ENCODE measurements around the gene RRAD. TPM values are rescaled to one million over a fixed set of nuclear protein-coding genes. Genes with fewer than 3 reads are reported as not detected.
"Not testable (repeated sequence)": the region's sequence is repeated elsewhere in the genome, so short reads cannot be mapped to it uniquely, and the experiment has no call there.

Gene RRAD
- total RNA-seq, 2 donors from 2014 or later: 8.2 to 11.6 TPM

DNA sequence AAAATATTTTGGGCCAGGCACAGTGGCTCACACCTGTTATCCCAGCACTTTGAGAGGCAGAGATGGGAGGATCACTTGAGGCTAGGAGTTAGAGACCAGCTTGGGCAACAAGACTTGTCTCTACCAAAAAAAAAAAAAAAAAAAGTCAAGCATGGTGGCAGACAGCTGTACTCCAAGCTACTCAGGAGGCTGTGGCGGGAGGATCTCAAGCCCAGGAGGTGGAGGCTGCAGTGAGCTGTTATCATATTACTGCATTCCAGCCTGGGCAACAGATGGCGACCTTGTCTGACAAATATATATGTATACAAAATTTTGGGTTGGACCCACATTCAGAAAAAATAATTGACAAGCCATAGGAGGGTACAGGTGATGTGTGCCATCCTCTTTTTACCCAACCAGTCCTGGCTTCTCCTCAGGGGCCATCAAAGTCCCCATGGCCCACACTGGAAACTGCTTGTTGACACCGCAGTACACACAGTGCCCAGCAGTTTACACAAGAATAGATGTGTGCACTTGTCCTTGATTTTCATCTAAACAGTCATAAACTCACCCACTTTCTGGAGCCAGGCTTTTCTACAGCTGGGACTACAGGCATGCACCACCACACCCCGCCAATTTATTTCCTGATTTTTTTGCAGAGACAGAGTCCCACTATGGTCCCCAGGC is 11.7 kb upstream of the RRAD start:
- no peak for DNase-seq (ENCODE audit: low spot score)
- intact Hi-C loops (cut with DNase I): no loop called here

DNA sequence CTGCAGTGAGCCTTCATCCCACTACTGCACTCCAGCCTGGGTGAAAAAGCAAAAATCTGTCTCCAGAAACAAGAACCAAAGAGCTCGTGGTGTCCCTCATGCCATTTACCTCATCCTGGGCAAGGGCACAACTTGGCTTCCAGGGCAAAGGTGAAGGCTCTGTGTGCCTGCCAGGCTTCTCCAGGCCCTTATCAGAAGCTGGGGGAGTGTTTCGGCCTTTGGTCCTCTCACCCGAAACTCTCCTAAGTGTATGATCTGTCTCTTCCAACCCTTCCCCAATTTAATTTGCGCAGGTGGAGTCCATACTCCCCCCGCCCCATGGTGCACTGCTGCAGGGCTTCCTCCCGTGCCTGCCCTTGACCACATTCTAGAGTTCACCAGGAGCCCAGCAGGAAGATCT is 11.1 kb upstream of the RRAD start:
- no peak for DNase-seq (ENCODE audit: low spot score)
- intact Hi-C loops (cut with DNase I): no loop called here

DNA sequence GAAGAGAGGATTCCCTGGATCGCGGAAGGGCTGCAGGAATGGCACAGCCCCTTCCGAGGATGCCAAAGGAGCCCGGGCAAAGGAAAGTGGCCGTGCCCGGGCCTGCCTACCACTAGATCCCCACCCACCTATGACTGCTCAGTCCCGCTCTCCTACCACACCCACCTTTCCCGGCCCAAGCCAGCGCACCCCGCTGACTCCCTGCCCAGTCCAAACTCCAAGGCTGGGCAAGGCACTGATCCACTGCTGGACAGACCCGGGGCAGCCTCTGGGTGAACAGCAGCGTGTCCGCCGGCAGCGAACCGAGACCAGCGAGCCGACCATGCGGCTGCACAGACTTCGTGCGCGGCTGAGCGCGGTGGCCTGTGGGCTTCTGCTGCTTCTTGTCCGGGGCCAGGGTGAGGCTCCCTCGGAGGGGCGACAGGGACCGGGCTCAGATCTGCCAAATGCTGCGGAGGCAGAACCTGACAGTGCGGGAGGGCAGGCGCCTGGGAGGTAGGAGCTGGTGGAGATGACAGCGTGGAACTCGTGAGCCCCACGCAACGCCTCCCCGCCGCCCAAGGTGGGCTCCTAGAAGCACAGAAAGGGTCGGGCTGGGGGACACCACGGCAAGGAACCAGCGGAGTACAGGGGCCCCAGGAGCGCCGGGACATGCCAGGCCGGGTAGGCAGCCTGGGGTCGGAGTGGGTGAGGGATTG is 10.1 kb upstream of the RRAD start, which contains the start of gene CES2:
CES2 (plus strand) TSS at position 203 of the 698 bp plus-strand sequence; CDS start at position 323, 120 bp downstream.
- intact Hi-C loops (cut with DNase I): no loop called here
- no peak for DNase-seq (ENCODE audit: low spot score)

DNA sequence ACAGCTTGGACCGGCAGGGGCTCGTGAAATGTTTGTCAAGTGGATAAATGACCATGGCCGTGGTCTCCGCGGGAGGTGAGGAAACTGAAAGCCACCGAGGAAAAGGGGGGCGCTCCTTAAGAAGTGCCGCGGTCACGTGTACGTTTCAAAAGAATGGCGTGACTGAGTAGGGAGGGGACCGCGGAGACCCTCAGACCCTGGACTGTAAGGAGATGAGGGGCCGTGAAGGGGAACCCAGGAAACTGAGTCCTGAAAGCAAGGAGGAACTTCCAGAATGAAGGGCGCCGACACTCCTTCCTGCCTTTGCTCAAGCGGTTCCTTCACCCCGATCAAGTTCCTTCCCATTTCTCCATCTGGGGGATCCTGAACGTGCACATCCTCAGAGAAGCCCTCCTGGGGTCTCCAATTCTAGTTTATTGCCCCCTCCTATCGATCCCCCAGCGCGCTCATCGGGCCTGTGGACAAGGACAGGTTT is 9.5 kb upstream of the RRAD start:
- intact Hi-C loops (cut with DNase I): loop anchor here in 1 of 2 donors (5.0 kb wide), 1 partner anchor 38 kb away; no protein-coding TSS in a partner anchor
- not testable (repeated sequence) for DNase-seq (ENCODE audit: low spot score)

DNA sequence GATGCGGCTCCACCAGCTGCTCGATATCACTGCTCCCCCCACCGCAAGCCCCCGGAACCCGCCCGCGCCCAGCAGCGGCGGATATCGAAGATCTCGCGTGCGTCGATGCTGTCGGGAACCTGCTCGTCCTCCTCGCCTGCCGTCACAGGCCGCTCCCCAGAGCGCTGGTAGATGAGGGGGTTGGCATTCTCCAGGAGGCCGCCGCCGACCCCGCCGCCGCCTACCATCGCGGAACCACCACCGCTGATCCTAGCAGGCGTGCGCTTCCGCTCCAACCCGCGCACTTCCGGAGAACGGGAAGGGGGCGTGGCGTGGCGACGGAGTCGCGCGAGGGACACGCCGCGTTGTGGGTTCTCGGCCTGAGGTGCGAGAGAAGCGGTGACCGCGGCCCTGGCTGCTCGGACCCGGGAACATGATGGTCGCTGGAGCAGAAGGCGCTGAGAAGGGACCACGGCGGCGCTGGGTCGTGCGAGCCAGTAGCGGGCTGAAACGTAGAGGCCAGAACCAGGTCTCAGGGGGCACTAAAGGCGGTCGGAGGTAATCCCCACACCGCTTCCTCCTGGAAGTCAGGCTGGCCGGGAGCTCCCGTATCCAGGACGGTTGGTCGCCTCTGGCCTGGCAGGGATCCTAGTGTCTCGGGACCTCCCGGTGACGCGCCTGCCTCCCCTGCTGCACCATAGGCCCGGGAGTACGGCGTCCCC is 9.0 kb upstream of the RRAD start, which contains the start of gene CIAO2B:
CIAO2B (minus strand) TSS at position 265 of the 701 bp plus-strand sequence; CDS start at position 227, 38 bp downstream.
- peak; percentile 97 for DNase-seq (ENCODE audit: low spot score)
- intact Hi-C loops (cut with DNase I): loop anchor here in 1 of 2 donors (5.0 kb wide), 1 partner anchor 37 kb away; no protein-coding TSS in a partner anchor

DNA sequence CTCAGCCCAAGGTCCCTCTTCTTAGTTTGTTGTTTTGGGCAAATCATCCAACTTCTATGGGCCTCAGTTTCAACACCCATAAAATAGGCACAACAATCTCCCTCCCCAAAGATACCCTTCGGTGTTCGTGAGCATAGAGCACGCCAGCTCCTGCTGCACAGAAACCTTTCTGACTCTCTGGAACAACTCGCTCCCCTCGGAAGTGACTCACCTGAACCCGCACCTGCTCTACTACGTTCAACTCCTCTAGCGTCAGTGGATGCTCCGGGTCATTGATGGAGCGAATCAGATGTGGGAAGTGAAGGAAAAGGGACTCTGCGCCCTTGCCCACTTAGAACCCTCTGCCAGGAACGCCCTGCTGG is 8.4 kb upstream of the RRAD start:
- intact Hi-C loops (cut with DNase I): loop anchor here in 1 of 2 donors (5.0 kb wide), 1 partner anchor 36 kb away; no protein-coding TSS in a partner anchor
- no peak for DNase-seq (ENCODE audit: low spot score)

DNA sequence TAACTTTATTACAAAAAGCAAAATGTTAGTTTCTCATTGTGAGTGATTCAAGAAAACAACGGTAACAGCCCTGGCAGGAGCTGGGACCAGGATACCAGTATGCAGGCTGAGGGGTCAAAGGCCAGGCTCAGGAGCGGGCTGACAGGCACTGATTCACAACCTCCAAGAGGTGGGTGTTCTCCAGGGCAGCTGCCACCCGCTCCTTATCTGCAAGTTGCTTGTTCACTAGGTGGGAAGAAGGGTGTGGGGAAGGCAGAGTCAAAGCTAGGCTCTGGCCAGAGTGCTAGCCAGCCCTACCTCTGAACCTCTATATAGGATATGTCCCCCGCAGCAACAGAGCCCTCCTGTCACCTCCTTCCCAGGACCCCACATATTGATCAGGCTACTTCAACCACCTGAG is 6.7 kb upstream of the RRAD start:
- no peak for DNase-seq (ENCODE audit: low spot score)
- intact Hi-C loops (cut with DNase I): loop anchor here in 1 of 2 donors (5.0 kb wide), 1 partner anchor 35 kb away; no protein-coding TSS in a partner anchor

DNA sequence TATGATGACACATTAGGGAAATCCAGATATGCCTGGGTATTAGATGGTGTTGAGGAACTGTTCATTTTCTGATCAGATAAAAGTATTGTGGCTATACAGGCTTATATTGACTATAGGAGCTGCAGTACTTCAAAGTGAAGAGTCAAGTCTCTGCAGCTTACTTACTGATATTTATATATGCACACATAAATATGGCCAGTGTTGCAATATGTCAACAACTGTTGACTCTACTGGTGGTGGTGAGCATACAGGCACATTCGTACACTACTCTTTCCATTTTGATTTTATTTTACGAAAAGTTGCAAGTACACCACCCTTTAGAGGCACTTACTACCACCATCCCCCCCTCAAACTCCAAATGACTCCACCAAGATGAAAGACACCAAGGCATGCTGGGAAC is 6.3 kb upstream of the RRAD start:
- intact Hi-C loops (cut with DNase I): loop anchor here in 1 of 2 donors (5.0 kb wide), 1 partner anchor 34 kb away; no protein-coding TSS in a partner anchor
- DNase-seq (ENCODE audit: low spot score): no peak

DNA sequence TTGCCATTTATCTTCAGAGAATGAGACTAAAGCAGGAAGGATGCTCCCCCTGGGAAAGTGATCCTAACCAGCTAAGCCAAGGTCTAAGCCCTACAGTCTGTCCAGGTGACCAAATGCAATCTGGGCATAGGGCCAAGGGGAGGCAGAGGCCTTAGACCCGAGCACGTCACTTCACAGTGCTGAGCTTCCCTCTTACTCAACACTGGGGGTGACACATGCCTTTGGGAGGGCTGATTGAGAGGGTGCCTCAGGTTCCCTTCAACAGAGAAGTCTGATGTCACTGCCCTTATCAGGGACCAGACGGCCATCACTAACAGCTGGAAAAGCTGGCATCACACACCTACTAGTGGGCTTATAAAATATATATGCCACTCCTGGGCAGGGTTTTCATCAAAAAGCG is 4.9 kb upstream of the RRAD start:
- intact Hi-C loops (cut with DNase I): loop anchor here in 1 of 2 donors (5.0 kb wide), 1 partner anchor 33 kb away; no protein-coding TSS in a partner anchor
- no peak for DNase-seq (ENCODE audit: low spot score)

DNA sequence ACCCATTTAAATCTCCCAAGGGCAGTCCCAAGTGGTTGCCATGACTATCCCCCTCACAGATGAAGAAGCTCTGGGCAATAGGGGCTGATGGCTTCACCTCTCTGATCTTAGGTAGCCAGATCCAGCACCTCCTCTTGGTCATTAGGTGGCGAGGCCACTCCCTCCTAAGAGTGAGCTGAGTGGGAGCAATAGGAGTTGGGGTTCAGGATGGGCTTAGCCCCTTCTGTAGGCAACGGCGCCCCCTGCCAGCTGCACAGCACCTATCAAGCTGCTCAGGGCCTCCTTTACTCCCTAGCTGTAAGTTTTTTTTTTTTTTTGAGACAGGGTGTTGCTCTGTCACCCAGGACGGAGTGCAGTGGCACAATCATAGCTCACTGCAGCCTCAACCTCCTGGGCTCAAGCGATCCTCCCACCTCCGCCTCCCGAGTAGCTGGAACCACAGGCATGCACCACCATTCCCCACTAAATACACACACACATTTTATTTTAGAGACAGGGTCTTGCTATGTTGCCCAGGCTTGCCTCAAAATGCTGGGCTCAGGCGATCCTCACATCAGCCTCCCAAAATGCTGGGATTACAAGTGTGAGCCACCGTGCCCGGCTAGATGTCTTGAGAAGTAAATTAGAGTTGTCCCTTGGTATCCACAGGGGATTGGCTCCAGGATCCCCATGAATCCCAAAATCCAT is 3.5 kb upstream of the RRAD start:
- DNase-seq (ENCODE audit: low spot score): no peak
- intact Hi-C loops (cut with DNase I): loop anchor here in 1 of 2 donors (5.0 kb wide), 1 partner anchor 37 kb away; no protein-coding TSS in a partner anchor

DNA sequence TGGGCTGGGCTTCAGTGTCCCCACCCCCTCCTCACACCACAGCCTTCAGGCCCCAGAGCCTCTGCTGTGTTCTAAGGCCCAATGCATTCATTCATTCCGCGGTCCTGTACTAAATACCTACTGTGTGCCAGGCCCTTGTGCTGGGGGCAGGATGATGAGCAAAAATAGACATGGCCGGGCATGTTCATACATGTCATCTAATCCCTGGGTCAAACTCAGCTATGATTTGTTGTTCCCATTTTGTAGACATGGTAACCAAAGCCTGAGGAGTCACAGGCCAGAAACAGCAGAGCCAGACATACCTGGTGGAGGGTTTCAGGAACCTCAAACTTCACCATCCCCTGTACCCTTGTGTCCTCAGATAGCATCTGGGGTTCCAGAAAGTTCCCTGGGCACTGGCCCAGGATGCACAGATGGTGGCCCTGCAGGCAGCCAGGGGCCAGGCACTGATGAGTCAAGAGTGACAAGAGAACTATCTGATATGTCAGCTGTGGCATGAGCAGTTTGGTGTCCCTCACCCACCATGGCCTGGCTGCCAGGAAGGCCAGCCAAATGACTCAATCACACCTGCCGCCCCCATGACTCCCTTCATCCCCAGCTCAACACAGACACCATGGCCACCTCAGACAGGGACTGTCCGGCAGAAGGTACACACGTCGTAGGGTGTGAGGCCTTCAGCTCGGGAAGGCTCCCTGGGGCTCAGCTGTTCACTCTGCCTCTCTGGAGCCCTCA is 2.7 kb upstream of the RRAD start:
- intact Hi-C loops (cut with DNase I): loop anchor here in 1 of 2 donors (5.0 kb wide), 1 partner anchor 36 kb away; no protein-coding TSS in a partner anchor
- DNase-seq (ENCODE audit: low spot score): no peak

DNA sequence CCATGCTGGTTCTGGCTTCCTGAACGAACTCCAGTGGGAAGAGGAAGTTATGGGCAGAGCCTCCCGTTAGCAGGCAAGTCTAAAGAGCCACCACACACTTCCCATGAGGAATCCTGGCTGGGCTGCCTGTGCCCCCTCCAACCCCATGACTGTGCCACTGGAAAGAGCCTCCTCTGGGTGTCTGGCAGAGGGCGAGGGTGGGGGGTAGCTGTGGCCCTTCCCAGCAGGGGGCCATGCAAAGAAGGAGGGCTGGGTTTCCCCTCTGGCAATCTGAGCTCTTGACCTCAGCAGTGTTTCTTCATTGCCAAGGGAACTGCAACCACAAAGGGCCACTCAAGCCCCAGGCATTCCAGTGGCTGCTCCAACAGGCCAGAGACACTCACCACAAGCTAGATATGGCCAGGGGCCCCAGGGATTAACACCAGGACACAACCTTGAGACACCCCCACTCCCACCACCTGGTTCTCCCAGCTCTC is 1.7 kb upstream of the RRAD start:
- intact Hi-C loops (cut with DNase I): loop anchor here in 1 of 2 donors (5.0 kb wide), 1 partner anchor 35 kb away; no protein-coding TSS in a partner anchor
- no peak for DNase-seq (ENCODE audit: low spot score)

DNA sequence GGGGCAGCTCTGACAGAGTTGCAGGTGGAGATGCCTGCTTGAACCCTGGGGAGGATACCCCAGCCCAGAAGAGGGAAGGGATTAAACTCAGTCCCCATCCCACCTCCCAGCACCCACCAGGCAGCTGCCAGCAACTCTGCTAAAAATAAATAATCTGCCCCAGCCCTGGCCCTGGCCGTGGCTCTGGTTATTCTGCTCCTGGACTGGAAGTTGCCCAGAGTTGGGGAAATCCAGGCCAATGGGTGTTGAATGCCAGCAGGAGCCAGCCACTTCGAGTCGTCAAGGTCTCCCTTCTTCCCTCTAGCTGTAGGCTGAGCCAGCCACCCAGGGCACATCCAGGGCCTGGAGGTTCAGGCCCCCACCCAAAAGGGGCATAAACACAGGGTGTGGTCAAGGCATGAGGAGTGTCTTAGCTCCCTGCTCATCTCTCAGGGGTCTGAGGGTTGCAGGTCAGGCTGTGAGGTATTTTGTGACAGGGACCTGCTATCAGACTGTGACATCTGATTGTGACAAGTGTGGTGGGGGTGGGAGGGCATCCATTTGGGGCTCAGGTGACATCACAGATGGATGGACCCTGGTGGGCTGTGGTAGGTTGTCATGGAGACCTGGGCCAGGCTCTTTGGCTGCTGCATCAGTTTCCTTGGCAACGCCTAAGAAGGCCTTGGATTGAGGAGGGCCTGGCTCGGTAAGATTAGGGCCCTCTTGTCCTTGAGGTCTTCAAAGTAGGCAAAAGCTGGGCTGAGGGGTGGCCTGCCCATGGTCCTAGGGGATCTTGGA is 1.0 kb upstream of the RRAD start:
- intact Hi-C loops (cut with DNase I): loop anchor here in 1 of 2 donors (5.0 kb wide), 1 partner anchor 34 kb away; no protein-coding TSS in a partner anchor
- no peak for DNase-seq (ENCODE audit: low spot score)

DNA sequence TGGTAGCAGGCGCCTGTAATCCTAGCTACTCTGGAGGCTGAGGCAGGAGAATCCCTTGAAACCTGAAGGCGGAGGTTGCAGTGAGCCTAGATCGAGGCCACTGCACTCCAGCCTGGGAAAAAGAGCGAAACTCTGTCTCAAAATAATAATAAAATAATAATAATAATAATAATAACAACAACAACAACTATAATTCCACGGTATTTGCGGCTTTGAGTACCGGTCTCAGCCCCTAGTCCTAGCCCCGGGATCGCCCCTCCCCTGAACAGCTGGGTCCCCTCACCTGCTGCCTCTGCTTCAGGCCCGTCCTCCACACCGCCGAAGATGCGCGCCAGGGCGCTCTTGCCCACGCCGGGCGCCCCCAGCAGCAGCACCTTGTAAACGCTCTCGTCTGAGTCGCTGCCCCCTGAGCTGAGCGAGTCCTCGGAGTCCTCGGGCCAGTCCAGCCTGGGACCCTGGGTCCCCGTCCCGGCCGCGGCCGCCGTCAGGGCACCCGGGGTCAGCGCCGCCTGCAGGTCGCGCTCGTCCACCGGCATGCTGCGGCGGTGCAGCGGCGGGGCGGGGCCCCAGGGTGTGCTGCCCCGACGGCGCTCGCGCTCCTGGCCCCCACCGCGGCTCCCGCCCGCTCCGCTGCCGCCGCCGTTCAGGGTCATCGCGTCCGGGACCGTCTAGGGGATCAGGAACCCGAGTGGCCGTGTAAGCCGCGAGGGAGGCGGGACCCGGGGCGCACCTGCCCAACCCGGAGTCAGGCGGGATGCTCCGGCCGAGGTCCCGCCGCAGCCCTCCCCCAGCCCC is 611 bp downstream of the RRAD start:
- intact Hi-C loops (cut with DNase I): loop anchor here in 1 of 2 donors (5.0 kb wide), 1 partner anchor 32 kb away; no protein-coding TSS in a partner anchor

DNA sequence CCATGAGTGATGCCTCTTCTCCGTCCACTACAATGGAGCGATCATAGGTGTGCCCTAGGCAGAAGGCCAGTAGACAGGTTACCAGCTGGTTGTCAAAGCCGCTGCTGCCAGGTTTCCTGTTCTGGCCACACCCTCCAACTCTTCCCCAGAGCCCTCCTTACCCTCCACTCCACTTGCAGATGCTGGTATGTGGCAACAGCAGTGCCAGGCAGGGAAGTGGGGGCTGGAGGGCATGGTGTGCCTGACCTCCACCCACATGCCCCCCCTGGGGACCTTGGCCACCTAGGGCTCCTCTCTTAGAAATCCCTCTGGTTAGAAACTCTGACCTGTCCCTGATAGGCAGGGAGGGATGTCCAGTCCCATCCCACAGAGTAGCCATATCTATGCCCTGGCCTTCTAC is 1.5 kb downstream of the RRAD start:
- intact Hi-C loops (cut with DNase I): no loop called here
- no peak for DNase-seq (ENCODE audit: low spot score)

More for the DNA sequence above, 611 bp downstream of the RRAD start:
- DNase-seq (ENCODE audit: low spot score): no peak

DNA sequence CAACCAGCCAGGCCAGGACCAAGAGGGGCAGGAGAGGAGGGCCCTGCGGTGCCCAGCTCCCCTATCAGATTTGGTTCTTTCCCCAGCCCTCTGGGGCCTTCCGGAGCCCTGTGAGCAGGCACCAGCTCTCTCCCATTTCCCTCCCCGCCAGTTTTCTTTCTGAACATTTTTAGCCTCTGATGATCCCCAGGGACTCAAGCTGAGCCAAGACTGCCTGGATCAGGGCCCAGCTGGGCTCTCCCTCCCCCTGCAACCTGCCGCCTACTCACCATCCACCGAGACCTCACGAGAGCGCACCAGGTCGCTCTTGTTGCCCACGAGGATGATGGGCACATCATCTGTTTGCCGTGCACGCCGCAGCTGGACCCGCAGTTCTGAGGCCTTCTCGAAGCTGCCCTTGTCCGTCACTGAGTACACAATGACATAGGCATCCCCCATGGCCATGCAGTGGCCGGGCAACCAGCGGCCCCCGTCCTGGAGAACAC is 2.0 kb downstream of the RRAD start:
- intact Hi-C loops (cut with DNase I): no loop called here

More for the DNA sequence above, 2.0 kb downstream of the RRAD start:
- no peak for DNase-seq (ENCODE audit: low spot score)
